GM13976 (cell line): ENCODE data around the gene PDE6D.
"Not testable (repeated sequence)": the region's sequence is repeated elsewhere in the genome, so short reads cannot be mapped to it uniquely, and the experiment has no call there.

ENCODE experiments used
- DNase-seq: peaks from one replicate; pipeline ENCODE4 v3.0.0; 2012; ENCODE audit warnings: low spot score
- CTCF ChIP-seq: IDR thresholded peaks from 2 replicates; pipeline ENCODE4 v1.5.1; 2012; ENCODE audit warnings: borderline replicate concordance, mild to moderate bottlenecking; ENCODE audit not compliant: insufficient read depth; ENCODE audit errors: extremely low read depth, missing control alignments, control extremely low read depth
- in situ Hi-C: fragments of 300-500 bp; cut with MboI; formaldehyde crosslinking; loops from one replicate; pipeline ENCODE4 v1.12.0; 2022; ENCODE audit warnings: low sequenced_read_pairs, mixed read lengths, inconsistent platforms; ENCODE audit not compliant: unreplicated experiment

Gene PDE6D

GRCh38 chr2:231751042-231751815, 29.9 kb downstream of the PDE6D start:
- DNase-seq, result no peak
- no peak for TF ChIP-seq CTCF
- in situ Hi-C loops, result no loop called here

GRCh38 chr2:231749016-231749415, 32.1 kb downstream of the PDE6D start:
- in situ Hi-C loops, DNase-seq: not testable (repeated sequence)

- in situ Hi-C loops, DNase-seq: not testable (repeated sequence)
These were observed 32.8 kb downstream of the PDE6D start for GRCh38 chr2:231748153-231748896.

- no peak for TF ChIP-seq CTCF
- no peak for DNase-seq
- in situ Hi-C loops, result no loop called here
These were observed 35.6 kb downstream of the PDE6D start for GRCh38 chr2:231745303-231746038.

- TF ChIP-seq CTCF, result no peak
- in situ Hi-C loops, result no loop called here
- no peak for DNase-seq
These were observed 37.5 kb downstream of the PDE6D start for GRCh38 chr2:231743376-231744116.

- in situ Hi-C loops, result no loop called here
These were observed 43.3 kb downstream of the PDE6D start for GRCh38 chr2:231737761-231738160.

More at GRCh38 chr2:231737761-231738160, 43.3 kb downstream of the PDE6D start:
- DNase-seq, result no peak
- no peak for TF ChIP-seq CTCF
